ENCODE data around the gene LAYN.

LAYN gene

DNA sequence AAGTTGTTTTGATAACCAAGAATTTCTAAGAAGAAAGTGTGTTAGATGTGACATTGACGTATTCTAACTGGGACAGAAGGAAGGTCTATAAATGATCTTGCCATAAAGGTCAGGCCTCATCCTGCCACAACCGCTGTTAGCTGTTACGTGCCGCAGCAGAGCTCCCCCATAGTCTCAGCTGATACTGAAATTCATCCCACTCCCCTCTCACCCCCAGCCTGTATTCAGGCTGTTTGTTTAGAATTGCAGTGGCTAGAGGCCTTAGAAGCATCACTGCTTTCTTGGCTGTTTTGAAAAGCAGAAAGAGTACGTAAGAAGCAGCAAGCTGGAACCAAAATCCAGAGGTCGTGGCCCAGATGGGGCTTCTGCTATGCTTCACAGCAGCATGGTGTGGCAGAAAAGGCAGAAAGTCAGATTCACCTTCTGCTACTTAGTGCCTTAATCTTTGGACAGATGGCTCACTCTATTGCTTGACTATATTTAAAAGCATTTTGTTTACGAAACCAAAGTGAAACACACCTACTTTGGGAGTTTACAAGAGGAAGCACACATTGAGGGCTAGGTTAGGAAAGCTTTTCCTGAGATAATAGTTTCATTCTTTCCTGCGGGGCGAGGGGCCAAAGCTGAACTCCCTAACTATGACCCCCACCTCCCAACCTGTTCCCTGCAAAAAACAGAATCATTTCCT is 950 bp upstream of the LAYN start:
- Mint-ChIP-seq H3K36me3 (ENCODE audit: low read depth) (no peaks in the 10 kb centered on the region), H3K27me3 (ENCODE audit: low read depth) (peaks cover 81% of the 10 kb centered on the region), H3K4me3 (peak overlapping the region; percentile 38), H3K27ac (peak overlapping the region; percentile 70), H3K9me3 (peaks cover 9% of the 10 kb centered on the region), H3K4me1 (ENCODE audit: low read depth) (peaks cover 22% of the 10 kb centered on the region)
- DNase-seq (ENCODE audit: low spot score) = peak; percentile 23

DNA sequence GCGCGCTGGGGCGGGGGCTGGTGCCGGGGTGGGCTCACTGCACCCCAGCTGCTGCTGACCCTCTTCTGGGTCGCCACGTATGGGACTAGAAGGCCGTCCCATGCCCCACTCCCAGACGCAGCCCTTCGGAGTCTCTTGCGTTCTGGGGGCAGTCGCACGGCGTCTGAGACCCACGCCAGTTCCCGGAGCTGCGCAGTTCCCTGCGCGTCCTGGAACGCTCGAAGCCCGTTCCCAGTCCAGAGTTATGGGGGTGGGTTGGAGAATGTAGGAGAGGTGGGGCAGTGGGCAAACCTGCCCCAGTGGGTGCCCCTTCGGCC is 375 bp downstream of the LAYN start:
- no peaks in the 10 kb centered on the region for H3K36me3 Mint-ChIP-seq (ENCODE audit: low read depth)
- H3K4me1 Mint-ChIP-seq (ENCODE audit: low read depth) = peaks cover 22% of the 10 kb centered on the region
- peak overlapping the region; percentile 14 for H3K4me3 Mint-ChIP-seq

DNA sequence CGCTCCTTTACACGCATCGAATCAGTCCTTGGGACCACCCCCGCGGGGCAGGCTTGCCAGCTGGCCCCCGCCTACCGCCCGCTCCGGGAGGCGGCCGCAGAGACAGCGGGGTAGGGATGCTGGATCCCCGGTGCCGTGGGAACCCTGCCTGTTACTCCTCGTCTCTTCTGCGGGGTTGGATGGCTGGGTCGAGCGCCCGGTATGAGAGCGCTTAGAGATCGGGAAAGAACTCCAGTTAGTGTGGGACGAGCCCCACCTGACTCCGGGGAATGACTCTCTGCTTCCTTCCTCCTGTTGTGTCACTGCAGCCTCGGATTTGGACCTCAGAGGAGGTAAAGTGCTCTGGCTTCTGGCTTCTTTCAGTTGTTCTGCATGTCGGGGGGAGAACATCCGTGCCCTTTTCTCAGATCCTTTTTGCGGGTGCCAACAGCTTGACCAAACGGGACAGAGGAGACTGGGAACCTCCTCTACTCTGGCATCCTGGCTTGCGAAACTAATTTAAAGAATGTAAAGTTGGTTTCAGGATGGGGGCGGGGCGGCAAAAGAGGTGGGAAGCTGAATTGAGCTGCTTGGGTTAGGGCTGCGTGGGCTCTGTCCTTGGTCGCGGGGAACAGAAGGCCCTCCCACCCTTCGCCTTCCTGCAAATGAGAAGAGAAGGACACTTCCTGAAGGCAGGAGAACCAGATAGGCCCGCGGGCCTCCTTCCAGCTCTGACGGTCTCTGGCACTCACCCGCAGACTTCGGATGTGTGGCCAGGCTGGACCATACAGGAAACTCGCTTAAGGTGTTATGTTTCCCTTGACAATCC is 938 bp downstream of the LAYN start:
- Mint-ChIP-seq H3K27ac (no peak overlapping the region), H3K27me3 (ENCODE audit: low read depth) (peaks cover 68% of the 10 kb centered on the region)

More for the DNA sequence above, 375 bp downstream of the LAYN start:
- DNase-seq (ENCODE audit: low spot score) = no peak
- Mint-ChIP-seq H3K27me3 (ENCODE audit: low read depth) (peaks cover 72% of the 10 kb centered on the region), H3K27ac (no peak overlapping the region), H3K9me3 (peaks cover 9% of the 10 kb centered on the region)

DNA sequence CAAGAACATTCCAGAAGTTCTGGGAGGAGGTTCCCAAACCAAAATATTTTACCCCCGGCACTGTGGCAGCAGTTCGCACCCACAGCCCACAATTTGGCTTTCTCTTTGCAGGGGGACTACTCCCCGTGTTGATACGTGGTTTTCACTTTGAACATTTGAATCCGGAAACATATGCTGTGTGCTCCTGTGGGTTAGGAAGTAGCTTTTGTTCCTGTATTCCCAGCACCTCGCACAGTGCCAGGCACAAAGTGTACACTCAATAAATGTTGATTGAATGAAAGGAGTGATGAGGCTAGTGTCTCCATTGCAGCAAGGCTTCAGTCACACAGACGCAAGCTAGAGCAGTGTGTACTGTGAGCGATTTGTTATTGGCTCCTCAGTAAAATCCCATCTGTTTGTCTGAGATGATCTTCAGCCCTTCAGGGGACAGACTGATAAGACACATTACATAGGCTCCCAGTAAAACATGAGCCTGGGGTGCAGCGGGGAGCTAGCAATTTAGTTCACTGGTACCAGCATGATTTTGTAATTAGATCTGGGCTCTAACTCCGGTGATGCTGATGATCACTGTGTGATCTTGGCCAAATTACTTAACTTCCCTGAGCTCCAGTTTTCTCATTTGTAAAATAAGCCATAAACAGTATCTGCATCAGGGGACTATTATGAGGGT is 2.2 kb downstream of the LAYN start:
- Mint-ChIP-seq H3K4me3 (no peak overlapping the region), H3K4me1 (ENCODE audit: low read depth) (peaks cover 22% of the 10 kb centered on the region), H3K9me3 (peaks cover 5% of the 10 kb centered on the region), H3K36me3 (ENCODE audit: low read depth) (no peaks in the 10 kb centered on the region), H3K27me3 (ENCODE audit: low read depth) (peaks cover 59% of the 10 kb centered on the region), H3K27ac (no peak overlapping the region)
- no peak for DNase-seq (ENCODE audit: low spot score)

More for the DNA sequence above, 938 bp downstream of the LAYN start:
- H3K9me3 Mint-ChIP-seq = peaks cover 9% of the 10 kb centered on the region
- H3K4me1 Mint-ChIP-seq (ENCODE audit: low read depth) = peaks cover 22% of the 10 kb centered on the region
- DNase-seq (ENCODE audit: low spot score) = no peak
- no peaks in the 10 kb centered on the region for H3K36me3 Mint-ChIP-seq (ENCODE audit: low read depth)
- H3K4me3 Mint-ChIP-seq = peak overlapping the region; percentile 76

DNA sequence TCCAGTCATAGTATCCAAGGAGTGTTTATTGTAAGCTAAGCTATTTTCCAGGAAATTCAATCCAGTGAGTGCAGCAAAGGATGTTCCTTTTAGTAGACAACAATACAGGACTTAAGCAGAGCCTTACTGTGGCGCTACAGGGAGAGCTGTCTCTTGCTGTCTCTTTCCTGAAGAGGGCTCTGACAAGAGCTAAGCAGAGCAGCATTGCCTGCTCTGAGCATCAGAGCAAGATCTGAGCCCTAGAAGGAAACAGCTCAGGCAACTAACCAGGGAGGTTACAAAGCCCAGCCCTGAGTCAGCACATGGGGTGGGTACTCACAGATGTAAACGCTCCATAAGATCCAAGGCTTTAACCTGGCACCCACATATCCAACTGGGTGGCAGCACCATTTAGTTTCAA is 8.0 kb downstream of the LAYN start:
- no peak for DNase-seq (ENCODE audit: low spot score)
- H3K27me3 Mint-ChIP-seq (ENCODE audit: low read depth) = peaks cover 36% of the 10 kb centered on the region
- H3K27ac Mint-ChIP-seq = no peak overlapping the region
- no peak overlapping the region for H3K4me3 Mint-ChIP-seq
- H3K36me3 Mint-ChIP-seq (ENCODE audit: low read depth) = no peaks in the 10 kb centered on the region
- no peaks in the 10 kb centered on the region for H3K4me1 Mint-ChIP-seq (ENCODE audit: low read depth)
- H3K9me3 Mint-ChIP-seq = no peaks in the 10 kb centered on the region

DNA sequence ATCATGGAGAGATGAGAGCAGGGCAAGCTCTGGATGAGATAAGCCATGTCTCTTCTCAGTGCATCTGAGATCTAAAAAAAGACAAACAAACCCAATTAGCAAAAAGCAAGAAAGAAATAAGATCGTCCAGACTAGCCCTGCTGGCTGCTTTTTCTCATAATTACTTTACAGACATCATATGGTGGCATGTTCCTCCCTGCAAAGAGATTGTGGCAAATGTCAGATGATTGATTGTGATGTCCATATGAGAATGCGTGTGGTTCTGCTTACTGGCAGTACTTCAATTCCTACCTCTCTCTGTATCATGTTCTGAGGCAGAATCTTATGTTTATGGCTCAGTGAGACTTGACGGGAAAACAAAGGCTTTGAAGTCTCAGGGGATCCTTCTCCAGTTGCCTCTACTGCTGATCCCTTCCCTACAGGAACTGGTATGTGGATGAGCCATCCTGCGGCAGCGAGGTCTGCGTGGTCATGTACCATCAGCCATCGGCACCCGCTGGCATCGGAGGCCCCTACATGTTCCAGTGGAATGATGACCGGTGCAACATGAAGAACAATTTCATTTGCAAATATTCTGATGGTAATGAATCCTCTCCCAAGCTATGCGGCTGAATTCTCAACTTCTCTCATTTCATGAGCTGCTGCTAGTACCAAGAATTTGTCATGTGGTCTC is 8.8 kb downstream of the LAYN start:
- Mint-ChIP-seq H3K27me3 (ENCODE audit: low read depth) (peaks cover 32% of the 10 kb centered on the region), H3K4me3 (no peak overlapping the region), H3K27ac (no peak overlapping the region), H3K36me3 (ENCODE audit: low read depth) (no peaks in the 10 kb centered on the region), H3K9me3 (no peaks in the 10 kb centered on the region), H3K4me1 (ENCODE audit: low read depth) (no peaks in the 10 kb centered on the region)
- DNase-seq (ENCODE audit: low spot score) = no peak

DNA sequence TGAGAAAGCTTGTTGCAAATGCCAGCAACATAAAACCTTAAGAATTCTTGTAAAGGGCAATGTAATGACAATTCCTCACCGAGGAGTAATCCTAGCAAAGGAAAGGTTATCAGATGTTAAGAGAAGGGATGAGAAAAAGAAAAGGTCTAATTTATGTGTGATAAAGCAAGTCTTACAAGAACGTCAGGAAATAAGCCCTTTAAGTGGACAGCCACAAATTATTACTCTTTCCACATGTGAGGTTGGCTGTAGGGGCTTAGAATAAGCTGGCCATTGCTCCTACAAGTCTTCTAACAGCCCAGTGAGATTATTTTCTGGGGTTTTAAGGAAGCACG is 9.3 kb downstream of the LAYN start:
- H3K27ac Mint-ChIP-seq = no peak overlapping the region
- H3K4me1 Mint-ChIP-seq (ENCODE audit: low read depth) = no peaks in the 10 kb centered on the region
- H3K9me3 Mint-ChIP-seq = no peaks in the 10 kb centered on the region
- H3K27me3 Mint-ChIP-seq (ENCODE audit: low read depth) = peaks cover 28% of the 10 kb centered on the region
- no peak for DNase-seq (ENCODE audit: low spot score)
- no peaks in the 10 kb centered on the region for H3K36me3 Mint-ChIP-seq (ENCODE audit: low read depth)
- no peak overlapping the region for H3K4me3 Mint-ChIP-seq

DNA sequence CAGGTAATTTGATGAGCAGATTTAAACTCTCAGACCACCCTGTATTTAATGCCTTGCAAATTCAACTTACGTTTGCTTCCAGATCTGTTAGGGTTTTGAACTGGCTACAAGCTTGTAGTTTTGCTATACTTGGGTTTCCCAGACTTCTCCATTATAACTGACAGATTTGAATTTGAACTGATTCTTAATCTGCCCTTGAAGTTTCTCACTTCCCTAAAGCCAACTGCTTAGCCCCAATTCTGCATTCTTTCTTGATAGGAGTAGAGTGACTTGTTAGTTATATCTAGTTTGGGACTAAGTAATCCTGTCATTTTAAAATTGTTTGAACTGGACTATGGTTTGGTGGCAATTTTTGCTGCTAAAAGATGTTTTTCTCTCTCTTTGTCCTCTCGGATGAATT is 9.7 kb downstream of the LAYN start:
- DNase-seq (ENCODE audit: low spot score) = no peak
- no peaks in the 10 kb centered on the region for H3K9me3 Mint-ChIP-seq
- no peaks in the 10 kb centered on the region for H3K4me1 Mint-ChIP-seq (ENCODE audit: low read depth)
- H3K36me3 Mint-ChIP-seq (ENCODE audit: low read depth) = no peaks in the 10 kb centered on the region
- H3K27ac Mint-ChIP-seq = no peak overlapping the region
- peaks cover 32% of the 10 kb centered on the region for H3K27me3 Mint-ChIP-seq (ENCODE audit: low read depth)
- H3K4me3 Mint-ChIP-seq = no peak overlapping the region

DNA sequence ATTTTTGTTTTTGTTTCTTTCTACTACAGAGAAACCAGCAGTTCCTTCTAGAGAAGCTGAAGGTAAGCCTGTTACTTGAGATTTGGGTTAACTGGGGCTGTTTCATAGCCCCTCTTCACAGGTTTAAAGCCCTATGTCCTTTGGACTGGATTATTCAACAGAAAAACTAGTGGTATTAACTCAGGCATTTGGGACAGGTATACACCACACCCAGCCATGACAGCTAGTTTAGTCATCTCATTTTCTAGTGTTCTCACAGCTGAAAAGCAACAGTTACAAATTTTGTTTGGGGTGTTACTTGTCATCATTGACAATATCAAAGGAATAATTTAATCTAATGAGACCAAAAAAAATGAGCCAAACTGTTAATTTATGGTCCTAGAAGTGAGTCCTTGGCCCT is 14.0 kb downstream of the LAYN start:
- DNase-seq (ENCODE audit: low spot score) = no peak
- Mint-ChIP-seq H3K36me3 (ENCODE audit: low read depth) (no peaks in the 10 kb centered on the region), H3K27ac (no peak overlapping the region), H3K4me3 (no peak overlapping the region), H3K9me3 (no peaks in the 10 kb centered on the region), H3K27me3 (ENCODE audit: low read depth) (peaks cover 25% of the 10 kb centered on the region), H3K4me1 (ENCODE audit: low read depth) (no peaks in the 10 kb centered on the region)

DNA sequence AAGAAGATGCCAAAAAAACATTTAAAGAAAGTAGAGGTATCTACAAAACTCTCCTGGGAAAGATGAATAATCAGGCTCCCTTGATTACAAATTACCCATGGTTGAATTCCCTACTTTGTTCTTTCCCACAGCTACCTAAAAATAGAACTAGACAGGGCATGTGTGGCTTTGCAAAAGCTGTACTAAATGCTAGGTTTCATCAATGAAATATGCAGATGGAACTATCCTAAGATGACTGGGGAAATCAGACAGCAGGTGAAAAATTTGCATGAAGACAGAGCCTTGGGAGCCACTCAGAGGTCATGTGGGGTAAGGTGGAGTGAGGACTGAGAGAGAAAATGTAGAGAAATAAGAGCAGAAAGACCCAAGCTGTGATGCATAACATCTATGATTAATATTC is 14.7 kb downstream of the LAYN start:
- no peak overlapping the region for H3K27ac Mint-ChIP-seq
- DNase-seq (ENCODE audit: low spot score) = no peak
- H3K4me3 Mint-ChIP-seq = no peak overlapping the region
- no peaks in the 10 kb centered on the region for H3K4me1 Mint-ChIP-seq (ENCODE audit: low read depth)
- H3K27me3 Mint-ChIP-seq (ENCODE audit: low read depth) = peaks cover 21% of the 10 kb centered on the region
- H3K36me3 Mint-ChIP-seq (ENCODE audit: low read depth) = no peaks in the 10 kb centered on the region
- H3K9me3 Mint-ChIP-seq = no peaks in the 10 kb centered on the region

DNA sequence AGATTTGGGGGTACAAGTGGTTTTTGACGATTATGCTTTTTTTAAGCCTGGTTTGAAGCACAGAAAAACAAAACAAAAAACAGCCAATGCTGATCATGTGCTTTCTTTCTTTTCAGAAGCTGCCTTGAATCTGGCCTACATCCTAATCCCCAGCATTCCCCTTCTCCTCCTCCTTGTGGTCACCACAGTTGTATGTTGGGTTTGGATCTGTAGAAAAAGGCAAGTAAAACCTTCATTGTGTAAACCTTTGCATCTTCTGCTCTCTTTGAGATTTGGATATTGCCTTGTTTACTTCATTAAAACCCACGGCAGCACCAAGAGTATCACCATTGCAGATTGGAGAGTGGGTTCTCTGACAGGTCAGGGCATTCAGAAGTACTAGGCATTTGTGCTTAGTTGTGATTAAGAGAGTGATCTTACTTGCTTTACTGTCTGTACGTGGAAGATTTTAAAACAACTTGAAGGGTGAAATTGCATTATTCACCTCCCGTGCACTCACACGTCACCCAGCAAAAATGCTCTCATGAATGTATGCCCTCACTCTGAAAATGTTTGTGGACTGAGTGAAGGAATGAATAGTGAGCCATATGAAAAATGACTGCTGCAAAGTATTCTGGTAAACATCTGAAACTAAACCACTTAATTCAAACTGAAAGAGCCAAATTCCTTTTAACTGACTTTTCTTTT is 17.0 kb downstream of the LAYN start:
- no peak for DNase-seq (ENCODE audit: low spot score)
- peaks cover 11% of the 10 kb centered on the region for H3K27me3 Mint-ChIP-seq (ENCODE audit: low read depth)
- no peak overlapping the region for H3K4me3 Mint-ChIP-seq
- H3K4me1 Mint-ChIP-seq (ENCODE audit: low read depth) = no peaks in the 10 kb centered on the region
- no peaks in the 10 kb centered on the region for H3K9me3 Mint-ChIP-seq
- H3K27ac Mint-ChIP-seq = no peak overlapping the region
- no peaks in the 10 kb centered on the region for H3K36me3 Mint-ChIP-seq (ENCODE audit: low read depth)

DNA sequence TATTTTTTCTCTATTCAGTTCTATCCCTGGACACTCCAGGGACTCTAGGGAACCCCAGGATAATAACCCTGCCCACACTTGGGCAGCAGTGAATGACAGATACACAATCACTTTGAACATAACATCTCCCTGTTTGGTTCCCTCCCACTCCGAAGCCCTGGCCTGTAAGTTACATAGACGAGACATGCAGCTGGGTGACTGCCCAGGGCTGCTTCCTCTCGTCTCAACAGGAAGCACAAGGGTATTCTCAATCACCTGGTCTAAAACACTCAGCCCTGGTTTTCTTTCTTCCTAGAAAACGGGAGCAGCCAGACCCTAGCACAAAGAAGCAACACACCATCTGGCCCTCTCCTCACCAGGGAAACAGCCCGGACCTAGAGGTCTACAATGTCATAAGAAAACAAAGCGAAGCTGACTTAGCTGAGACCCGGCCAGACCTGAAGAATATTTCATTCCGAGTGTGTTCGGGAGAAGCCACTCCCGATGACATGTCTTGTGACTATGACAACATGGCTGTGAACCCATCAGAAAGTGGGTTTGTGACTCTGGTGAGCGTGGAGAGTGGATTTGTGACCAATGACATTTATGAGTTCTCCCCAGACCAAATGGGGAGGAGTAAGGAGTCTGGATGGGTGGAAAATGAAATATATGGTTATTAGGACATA is 19.4 kb downstream of the LAYN start:
- Mint-ChIP-seq H3K4me3 (no peak overlapping the region), H3K9me3 (no peaks in the 10 kb centered on the region), H3K27me3 (ENCODE audit: low read depth) (peaks cover 6% of the 10 kb centered on the region), H3K27ac (no peak overlapping the region), H3K4me1 (ENCODE audit: low read depth) (no peaks in the 10 kb centered on the region), H3K36me3 (ENCODE audit: low read depth) (no peaks in the 10 kb centered on the region)
- no peak for DNase-seq (ENCODE audit: low spot score)

DNA sequence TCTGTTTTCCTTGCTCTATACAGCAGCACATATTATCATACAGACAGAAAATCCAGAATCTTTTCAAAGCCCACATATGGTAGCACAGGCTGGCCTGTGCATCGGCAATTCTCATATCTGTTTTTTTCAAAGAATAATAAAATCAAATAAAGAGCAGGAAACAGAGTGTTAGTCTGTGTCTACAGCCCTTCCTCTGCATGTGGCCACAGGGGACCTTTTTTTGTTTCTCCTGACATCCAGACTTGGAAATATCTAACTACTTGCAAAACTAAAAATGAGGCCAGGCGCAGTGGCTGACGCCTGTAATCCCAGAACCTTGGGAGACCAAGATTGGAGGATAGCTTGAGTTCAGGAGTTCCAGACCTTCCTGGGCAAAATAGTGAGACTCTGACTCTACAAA is 20.3 kb downstream of the LAYN start:
- Mint-ChIP-seq H3K27me3 (ENCODE audit: low read depth) (no peaks in the 10 kb centered on the region), H3K4me1 (ENCODE audit: low read depth) (no peaks in the 10 kb centered on the region), H3K36me3 (ENCODE audit: low read depth) (no peaks in the 10 kb centered on the region), H3K27ac (no peak overlapping the region), H3K9me3 (no peaks in the 10 kb centered on the region), H3K4me3 (no peak overlapping the region)
- no peak for DNase-seq (ENCODE audit: low spot score)

Measured in T-helper 2 cell treated with Interferon-gamma antibody and Interleukin-4, amounts not matched to agents 5 μg/mL and 100 μg/mL, for 36 hours (primary cell).